GM19397 (cell line): ENCODE data around the gene CSTF1.

Experiments
- ATAC-seq: cut with Tn5 transposase; IDR thresholded peaks from one replicate; pipeline ENCODE4 v1.9.1; 2021; ENCODE audit warnings: mild to moderate bottlenecking, moderate library complexity; ENCODE audit not compliant: unreplicated experiment

The CSTF1 gene

GRCh38 chr20:56426926-56427325, 34.5 kb downstream of the CSTF1 start:
- no peak for ATAC-seq

- no peak for ATAC-seq
Measured at GRCh38 chr20:56427797-56428196, 35.4 kb downstream of the CSTF1 start.

GRCh38 chr20:56428410-56428809, 36.0 kb downstream of the CSTF1 start:
- ATAC-seq = no peak

- no peak for ATAC-seq
Measured at GRCh38 chr20:56428881-56429280, 36.4 kb downstream of the CSTF1 start.

- no peak for ATAC-seq
Measured at GRCh38 chr20:56429502-56429901, 37.1 kb downstream of the CSTF1 start.

- no peak for ATAC-seq
Measured at GRCh38 chr20:56429941-56430340, 37.5 kb downstream of the CSTF1 start.

DNA sequence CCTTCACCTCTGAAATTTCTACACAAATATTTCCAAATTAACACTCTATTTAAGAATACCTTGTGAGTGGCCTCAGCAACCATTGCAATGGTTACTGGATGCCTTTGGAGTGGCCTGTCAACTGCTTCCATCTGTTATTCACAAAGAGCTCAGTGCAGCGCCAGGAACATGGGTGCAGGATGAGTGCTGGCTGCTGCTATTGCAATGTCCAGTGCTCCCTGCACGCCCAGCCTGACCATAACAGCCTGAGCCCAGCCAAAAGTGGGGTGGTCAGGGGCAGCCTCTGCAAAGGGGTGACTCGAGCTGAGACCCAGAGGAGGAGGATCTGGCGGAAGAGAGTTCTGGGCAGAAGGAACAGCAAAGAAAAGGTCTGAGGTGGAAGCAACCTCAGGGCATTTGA, 38.0 kb downstream of the CSTF1 start:
- ATAC-seq = no peak

- ATAC-seq = no peak
Measured at GRCh38 chr20:56430957-56431356, 38.5 kb downstream of the CSTF1 start.

GRCh38 chr20:56431471-56431870, 39.0 kb downstream of the CSTF1 start:
- ATAC-seq = no peak

DNA sequence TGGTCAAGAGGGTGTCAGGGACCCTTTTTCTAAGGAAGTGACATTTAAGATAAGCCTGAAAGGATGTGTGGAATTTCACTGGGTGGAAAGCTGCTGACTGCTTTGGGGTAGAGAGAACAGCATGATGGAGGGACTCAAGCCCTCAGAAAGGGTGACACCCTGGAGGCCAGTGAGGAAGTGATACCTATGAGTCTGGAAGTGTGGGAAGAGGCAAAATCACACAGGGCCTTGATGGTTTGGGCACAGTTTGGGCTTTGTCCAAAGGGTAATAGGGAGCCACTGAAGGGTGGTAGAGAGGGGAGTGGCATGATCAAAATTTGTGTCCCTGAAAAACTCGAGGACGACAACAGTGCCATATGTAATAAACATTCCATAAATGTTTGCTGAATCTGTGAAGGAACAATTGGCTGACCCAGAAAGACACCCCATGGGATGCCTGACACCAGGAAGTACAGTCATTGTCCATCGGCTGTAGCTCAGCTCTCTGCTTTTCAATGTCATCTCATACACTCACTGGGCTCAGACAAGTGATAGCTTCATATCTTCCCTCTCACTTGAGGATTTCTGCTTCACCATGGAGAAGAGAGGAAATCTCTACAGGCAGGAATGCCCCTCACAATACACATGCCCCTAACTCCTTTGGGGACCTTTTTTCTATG, 40.9 kb downstream of the CSTF1 start:
- ATAC-seq = no peak

GRCh38 chr20:56433880-56434255, 41.4 kb downstream of the CSTF1 start:
- ATAC-seq = no peak

DNA sequence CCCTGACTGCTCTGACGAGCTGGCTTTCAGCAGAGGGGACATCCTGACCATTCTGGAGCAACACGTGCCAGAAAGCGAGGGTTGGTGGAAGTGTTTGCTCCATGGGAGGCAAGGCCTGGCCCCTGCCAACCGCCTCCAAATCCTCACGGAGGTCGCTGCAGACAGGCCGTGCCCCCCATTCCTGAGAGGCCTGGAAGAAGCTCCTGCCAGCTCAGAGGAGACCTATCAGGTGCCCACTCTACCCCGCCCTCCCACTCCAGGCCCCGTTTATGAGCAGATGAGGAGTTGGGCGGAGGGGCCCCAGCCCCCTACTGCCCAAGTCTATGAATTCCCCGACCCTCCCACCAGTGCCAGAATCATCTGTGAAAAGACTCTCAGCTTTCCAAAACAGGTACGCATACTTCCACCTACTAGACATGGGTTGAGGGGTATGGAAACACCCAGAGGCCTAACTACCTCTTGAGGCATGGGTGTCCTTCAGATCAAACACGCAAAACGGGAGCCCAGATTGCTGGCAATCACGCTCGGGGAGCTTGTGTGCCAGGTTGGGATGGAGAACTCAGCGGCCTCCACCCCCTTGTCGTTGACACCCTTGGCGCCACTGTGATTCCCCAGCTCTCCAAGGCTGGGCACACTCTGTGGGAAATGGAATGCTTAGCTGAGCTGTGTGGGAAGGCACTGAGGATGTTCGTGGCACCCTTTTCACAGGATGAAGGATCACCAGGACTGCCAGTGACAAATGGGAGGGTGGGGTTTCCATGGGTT, 44.9 kb downstream of the CSTF1 start:
- no peak for ATAC-seq

DNA sequence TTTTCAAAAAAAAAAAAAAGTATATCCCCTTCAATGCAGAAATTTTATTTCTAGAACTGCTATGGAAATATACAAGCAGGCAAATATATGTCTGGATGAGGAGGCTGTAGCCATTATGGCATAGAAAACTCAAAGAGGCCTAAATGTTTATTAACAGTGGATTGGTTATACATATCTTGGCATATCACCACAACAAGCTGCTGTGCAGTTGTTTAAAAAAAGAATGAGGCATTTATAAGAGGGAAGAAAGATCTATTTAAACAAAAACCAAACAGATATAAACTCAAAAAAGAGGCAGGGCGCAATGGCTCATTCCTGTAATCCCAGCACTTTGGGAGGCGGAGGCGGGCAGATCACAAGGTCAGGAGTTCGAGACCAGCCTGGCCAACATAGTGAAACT, 45.8 kb downstream of the CSTF1 start:
- ATAC-seq = no peak

- ATAC-seq = no peak
Measured at GRCh38 chr20:56439771-56440291, 47.4 kb downstream of the CSTF1 start.

GRCh38 chr20:56440346-56441007, 48.0 kb downstream of the CSTF1 start:
- peak; percentile 70 for ATAC-seq

GRCh38 chr20:56442389-56443365, 50.2 kb downstream of the CSTF1 start:
- ATAC-seq = no peak

DNA sequence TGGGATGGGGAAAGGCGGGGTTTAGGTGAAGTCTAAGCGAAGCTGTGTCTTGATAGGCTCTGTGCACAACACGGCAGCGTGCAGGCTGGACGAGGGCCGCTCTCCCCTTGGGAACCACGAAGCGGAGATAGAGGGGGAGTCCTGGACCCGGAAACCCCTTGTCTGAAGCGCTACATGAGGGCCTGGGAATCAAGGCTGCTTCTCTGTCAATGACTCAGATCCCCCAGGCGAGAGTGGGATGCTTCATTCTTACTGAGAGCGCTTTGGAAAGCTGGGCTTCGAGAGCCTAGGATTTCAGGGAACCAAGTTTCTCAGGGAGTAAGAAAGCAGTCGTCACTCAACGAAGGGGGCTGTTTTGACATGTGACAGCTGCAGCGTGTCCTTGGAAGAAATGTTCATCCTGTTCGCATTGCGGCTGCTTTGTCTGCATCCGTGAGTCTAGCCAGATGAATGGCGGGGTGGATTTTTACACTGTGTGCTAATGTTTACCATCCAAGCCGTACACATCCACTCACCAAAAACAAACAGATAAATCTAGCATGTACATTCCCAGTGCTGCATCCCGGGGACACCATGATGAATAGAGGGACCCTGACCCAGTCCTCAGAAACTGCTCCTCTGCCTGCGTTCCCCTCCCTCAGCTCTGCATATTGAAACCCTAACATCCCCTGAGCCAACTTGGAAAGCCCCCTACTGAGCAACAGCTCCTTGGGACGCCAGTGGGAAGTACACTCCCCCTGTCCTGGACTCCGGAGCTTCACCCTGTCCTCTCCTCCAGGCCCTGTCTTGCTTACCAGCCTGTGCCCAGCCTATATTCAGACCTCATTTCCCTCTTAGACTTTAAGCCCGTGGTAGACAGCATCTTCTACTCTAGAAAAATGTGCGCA, 51.5 kb downstream of the CSTF1 start:
- ATAC-seq = no peak

- ATAC-seq = no peak
Measured at GRCh38 chr20:56445130-56445529, 52.7 kb downstream of the CSTF1 start.

DNA sequence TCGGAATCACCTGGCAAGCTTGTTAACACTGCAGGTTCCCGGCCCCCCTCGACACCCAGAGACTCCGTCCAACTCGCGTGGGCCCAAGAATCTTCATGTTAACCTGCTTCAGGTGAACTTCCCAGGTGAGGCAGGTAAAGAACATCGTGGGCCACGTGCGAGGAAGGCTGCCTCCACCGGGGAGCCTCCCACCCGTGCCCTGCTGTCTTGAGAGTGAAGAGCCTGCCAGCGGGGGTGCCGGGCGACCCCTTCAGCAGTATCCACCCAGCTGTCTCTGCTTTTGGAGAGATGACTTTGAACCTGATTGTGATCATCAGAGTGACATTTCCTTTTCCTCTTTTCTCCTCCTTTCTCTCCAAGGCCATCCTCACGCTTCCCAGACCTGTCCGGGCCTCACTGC, 53.1 kb downstream of the CSTF1 start:
- ATAC-seq = no peak

DNA sequence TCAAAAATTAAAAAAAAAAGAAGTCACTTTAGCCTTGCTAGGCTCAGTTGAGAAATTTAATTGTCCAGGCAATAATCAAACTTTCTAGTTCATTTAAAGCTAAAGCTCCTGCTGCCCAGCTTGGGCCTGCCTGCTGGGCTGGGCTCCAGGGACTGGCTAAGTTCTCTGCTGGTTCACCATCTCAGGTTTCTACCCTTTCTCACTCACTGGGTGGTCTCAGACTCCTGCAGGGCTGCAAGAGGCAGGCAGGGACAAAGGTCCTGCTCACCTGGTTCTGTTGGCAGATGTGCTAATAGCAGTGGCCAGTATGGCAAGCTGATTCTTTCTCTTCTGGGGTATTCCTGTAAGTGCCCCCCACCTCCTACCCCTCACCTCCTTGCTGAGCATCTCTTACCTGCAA, 54.8 kb downstream of the CSTF1 start:
- ATAC-seq = no peak
